ENCODE results near the gene DEAF1. TPM values are rescaled to one million over a fixed set of nuclear protein-coding genes. Genes with fewer than 3 reads are reported as not detected.

DEAF1 gene
- total RNA-seq, 2 donors from 2014 or later, result 21.7 to 25.8 TPM

GRCh38 chr11:699753-700152 lies 4.7 kb upstream of the DEAF1 start:
- no peaks in the 10 kb centered on the region for H3K27me3 ChIP-seq
- no peak for DNase-seq
- intact Hi-C loops (cut with DNase I), result no loop called here
- TF ChIP-seq CTCF (IDR thresholded peaks at IDR 0.05), result no peak
- H3K4me3 ChIP-seq, result no peak overlapping the region
- no peaks in the 10 kb centered on the region for H3K9me3 ChIP-seq
- no peak overlapping the region for H3K9ac ChIP-seq (ENCODE audit: low read depth in 2 of 2, low read length in 2 of 2)
- no peak overlapping the region for H3K27ac ChIP-seq
- peaks cover 22% of the 10 kb centered on the region for H3K4me1 ChIP-seq
- H3K36me3 ChIP-seq, result no peaks in the 10 kb centered on the region

GRCh38 chr11:699116-699508 lies 4.1 kb upstream of the DEAF1 start:
- Histone ChIP-seq H3K27me3 (no peaks in the 10 kb centered on the region), H3K4me1 (peaks cover 22% of the 10 kb centered on the region), H3K9ac (ENCODE audit: low read depth in 2 of 2, low read length in 2 of 2) (no peak overlapping the region), H3K9me3 (no peaks in the 10 kb centered on the region), H3K27ac (no peak overlapping the region), H3K4me3 (no peak overlapping the region), H3K36me3 (no peaks in the 10 kb centered on the region)
- no peak for DNase-seq
- TF ChIP-seq CTCF (IDR thresholded peaks at IDR 0.05), result no peak
- intact Hi-C loops (cut with DNase I), result no loop called here

GRCh38 chr11:698493-699115 lies 3.6 kb upstream of the DEAF1 start:
- DNase-seq, result no peak
- Histone ChIP-seq H3K4me3 (no peak overlapping the region), H3K9ac (ENCODE audit: low read depth in 2 of 2, low read length in 2 of 2) (no peak overlapping the region), H3K4me1 (peaks cover 22% of the 10 kb centered on the region), H3K27me3 (no peaks in the 10 kb centered on the region), H3K9me3 (no peaks in the 10 kb centered on the region), H3K27ac (no peak overlapping the region), H3K36me3 (no peaks in the 10 kb centered on the region)
- intact Hi-C loops (cut with DNase I), result no loop called here
- no peak for TF ChIP-seq CTCF (IDR thresholded peaks at IDR 0.05)

GRCh38 chr11:697811-698311 lies 2.8 kb upstream of the DEAF1 start:
- Histone ChIP-seq H3K27ac (peak overlapping the region; percentile 57), H3K4me3 (no peak overlapping the region), H3K27me3 (no peaks in the 10 kb centered on the region), H3K9ac (ENCODE audit: low read depth in 2 of 2, low read length in 2 of 2) (peak overlapping the region in 1 of 2 donors; percentile 13), H3K36me3 (no peaks in the 10 kb centered on the region), H3K4me1 (peaks cover 19% of the 10 kb centered on the region), H3K9me3 (no peaks in the 10 kb centered on the region)
- no peak for DNase-seq
- TF ChIP-seq CTCF (IDR thresholded peaks at IDR 0.05), result no peak
- intact Hi-C loops (cut with DNase I), result loop anchor here (2.0 kb wide), 1 partner anchor 21 kb away; no protein-coding TSS in a partner anchor

- H3K4me1 ChIP-seq, result peaks cover 15% of the 10 kb centered on the region
- DNase-seq, result no peak
- no peaks in the 10 kb centered on the region for H3K9me3 ChIP-seq
- H3K9ac ChIP-seq (ENCODE audit: low read depth in 2 of 2, low read length in 2 of 2), result peak overlapping the region in 1 of 2 donors; percentile 19
- no peaks in the 10 kb centered on the region for H3K36me3 ChIP-seq
- intact Hi-C loops (cut with DNase I), result loop anchor here (2.0 kb wide), 1 partner anchor 22 kb away; no protein-coding TSS in a partner anchor
- peak overlapping the region; percentile 100 for H3K27ac ChIP-seq
- no peak for TF ChIP-seq CTCF (IDR thresholded peaks at IDR 0.05)
- peak overlapping the region; percentile 82 for H3K4me3 ChIP-seq
- no peaks in the 10 kb centered on the region for H3K27me3 ChIP-seq
These were observed 2.0 kb upstream of the DEAF1 start for GRCh38 chr11:696955-697491.
